ENCODE measurements around the gene SPRY1.

GRCh38 chr4:123359449-123360315, 36.9 kb upstream of the SPRY1 start:
- TF ChIP-seq POLR2A (IDR thresholded peaks at IDR 0.05) (no peak), CTCF (IDR thresholded peaks at IDR 0.05) (no peak)

All from uterus (tissue), 2 donors.